ENCODE measurements around the gene CYP3A5. TPM values are rescaled to one million over a fixed set of nuclear protein-coding genes. Genes with fewer than 3 reads are reported as not detected.

The CYP3A5 gene
- total RNA-seq, 2 donors from 2014 or later, result 0.16 to 0.44 TPM

GRCh38 chr7:99622596-99622995 is 57.2 kb downstream of the CYP3A5 start:
- intact Hi-C loops (cut with DNase I), result no loop called here
- ATAC-seq, result no peak
- no peak for DNase-seq

DNA sequence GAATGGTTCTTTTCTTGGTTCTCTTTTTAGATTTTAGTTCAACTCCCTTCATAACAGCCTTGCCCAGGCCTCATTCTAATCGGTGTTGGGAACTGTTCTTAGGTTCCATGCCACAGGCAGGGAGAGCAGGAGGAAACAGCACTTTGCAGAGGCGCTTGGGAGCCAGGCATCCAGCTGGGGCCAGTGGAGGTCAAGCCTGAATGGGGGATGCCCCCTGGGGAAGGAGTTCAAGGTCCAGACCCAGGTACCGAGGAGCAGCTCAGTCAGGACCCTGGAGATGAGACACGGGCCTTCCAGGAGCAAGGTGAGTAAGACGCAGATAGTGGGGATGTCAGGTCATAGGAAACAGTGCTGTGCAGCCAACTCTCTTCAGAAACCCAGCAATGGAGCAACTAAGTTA is 58.5 kb downstream of the CYP3A5 start:
- DNase-seq, result no peak
- no peak for ATAC-seq
- intact Hi-C loops (cut with DNase I), result no loop called here

DNA sequence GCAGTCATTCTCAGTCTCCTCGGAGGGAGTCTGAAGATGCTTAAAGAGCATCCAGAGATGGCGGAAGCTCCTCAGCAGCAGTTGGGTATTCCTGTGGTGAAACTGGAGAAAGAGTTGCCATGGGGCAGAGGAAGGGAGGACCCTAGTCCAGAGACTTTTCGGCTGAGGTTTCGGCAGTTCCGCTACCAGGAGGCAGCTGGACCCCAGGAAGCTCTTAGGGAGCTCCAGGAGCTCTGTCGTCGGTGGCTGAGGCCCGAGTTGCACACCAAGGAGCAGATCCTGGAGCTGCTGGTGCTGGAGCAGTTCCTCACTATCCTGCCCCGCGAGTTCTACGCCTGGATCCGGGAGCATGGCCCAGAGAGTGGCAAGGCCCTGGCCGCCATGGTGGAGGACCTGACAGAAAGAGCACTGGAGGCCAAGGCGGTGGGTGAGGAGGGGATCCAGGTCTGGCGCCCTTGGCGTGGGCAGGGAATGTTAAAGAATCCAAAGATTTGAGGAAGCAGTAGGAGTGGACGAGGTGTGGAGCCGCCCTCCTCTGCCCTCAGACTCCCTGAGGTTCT is 60.1 kb downstream of the CYP3A5 start:
- DNase-seq (no peak), ATAC-seq (no peak)
- intact Hi-C loops (cut with DNase I), result no loop called here

- ATAC-seq, result no peak
- intact Hi-C loops (cut with DNase I), result no loop called here
- DNase-seq, result no peak
Observed at GRCh38 chr7:99618726-99619125, 61.1 kb downstream of the CYP3A5 start.

DNA sequence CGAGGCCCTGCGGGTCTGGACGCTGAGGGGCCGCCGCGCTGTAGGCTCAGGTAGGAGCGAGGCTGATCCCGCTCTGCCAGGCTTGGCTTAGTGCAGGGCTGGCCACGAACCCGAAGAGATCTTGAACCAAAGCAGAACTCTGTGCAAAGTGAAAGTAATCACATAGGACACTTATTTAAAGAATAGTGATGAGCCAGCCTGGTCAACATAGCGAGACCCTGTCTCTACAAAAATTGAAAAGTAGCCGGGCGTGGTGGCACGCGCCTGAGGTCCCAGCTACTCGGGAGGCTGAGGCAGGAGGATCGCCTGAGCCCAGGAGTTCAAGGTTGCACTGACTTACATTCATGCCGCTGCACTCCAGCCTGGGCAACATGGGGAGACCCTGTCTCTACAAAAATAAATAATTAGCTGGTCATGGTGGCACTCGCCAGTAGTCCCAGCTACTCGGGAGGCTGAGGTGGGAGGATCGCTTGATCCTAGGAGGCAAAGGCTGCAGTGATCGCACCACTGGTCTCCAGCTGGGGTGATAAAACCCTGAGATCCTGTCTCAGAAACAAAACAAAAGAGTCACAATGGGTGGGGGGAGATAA is 62.5 kb downstream of the CYP3A5 start:
- intact Hi-C loops (cut with DNase I), result no loop called here
- DNase-seq (no peak), ATAC-seq (no peak)

DNA sequence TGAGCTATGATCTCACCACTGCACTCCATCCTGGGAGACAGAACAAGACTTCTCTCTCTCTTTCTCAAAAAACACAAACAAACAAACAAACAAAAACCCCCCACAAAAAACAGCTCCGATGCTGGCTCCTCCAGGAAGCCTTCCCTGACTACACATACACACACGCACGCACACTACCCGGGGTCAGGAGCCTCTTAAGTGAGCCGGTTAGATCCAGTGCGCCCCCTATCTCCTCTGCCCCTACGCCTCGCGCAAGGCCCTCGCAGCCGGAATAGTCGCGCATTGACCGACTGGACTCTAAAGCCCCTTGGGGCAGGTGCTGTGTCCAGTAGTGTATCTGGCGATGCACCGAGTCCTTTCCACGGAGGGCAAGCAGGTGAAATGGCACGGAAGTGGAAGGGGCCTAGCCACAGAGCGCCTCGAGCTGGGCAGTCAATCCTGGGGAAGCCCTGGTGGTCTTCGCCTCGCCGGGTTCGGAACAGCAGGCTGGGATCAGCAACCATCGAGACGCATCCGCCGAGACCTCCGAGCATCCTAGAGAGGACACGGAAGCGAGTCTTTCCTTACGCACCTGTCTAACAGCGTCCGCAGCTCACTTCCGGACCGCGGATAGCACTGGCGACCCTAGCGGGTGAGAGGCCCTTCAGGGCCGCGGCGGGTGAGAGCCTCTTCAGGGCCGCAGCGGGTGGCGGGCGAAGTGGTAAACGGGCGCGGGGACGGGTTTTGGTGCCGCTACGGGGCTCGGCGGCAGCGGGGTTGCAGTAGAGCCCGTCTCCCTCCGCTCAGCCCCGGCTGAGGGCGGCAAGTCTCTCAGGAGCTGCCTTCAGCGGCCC is 63.2 kb downstream of the CYP3A5 start, which contains the start of gene ZSCAN25:
Gene ZSCAN25 (plus strand): TSS at position 588 of the 833 bp plus-strand sequence. CDS start 2,661 bp downstream, outside the sequence.
- ATAC-seq (peak; percentile 98 to 99), DNase-seq (peak; percentile 91)
- intact Hi-C loops (cut with DNase I), result no loop called here

DNA sequence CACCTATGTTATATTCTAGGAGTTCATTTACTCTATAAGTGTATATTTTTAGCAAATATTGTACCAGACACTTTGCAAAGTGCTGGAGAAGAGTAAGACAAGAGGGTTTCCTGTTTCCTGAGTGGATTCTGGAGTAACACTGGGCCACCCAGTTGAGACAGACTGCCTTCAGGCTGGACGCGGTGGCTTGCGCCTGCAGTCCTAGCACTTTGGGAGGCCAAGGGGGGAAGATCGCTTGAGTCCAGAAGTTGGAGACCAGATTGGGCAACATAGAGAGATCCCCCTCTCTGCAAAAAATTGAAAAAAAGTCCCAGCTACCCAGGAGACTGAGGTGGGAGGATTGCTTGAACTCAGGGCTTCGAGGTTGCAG is 63.8 kb downstream of the CYP3A5 start:
- no peak for ATAC-seq
- intact Hi-C loops (cut with DNase I), result no loop called here
- no peak for DNase-seq

DNA sequence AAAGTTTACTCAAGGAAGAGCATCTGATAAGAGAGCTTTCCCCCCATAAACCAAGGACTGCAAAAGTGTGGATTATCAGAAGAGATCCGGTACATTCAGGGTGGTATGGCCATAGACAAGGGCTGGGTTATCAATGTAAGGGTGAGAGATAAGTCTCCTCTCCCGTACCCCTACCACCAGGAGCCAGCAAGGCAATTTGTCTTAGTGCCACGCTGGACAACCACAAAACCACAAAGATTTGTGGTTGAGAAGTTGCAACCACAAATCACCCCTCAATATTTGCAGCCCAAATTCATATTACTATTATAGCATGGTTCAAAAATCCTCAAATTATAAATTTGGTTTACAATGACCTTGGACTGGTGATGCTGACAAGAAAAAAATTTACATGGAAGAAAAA is 65.3 kb downstream of the CYP3A5 start:
- DNase-seq, result no peak
- ATAC-seq, result no peak
- intact Hi-C loops (cut with DNase I), result no loop called here

- intact Hi-C loops (cut with DNase I), result no loop called here
- DNase-seq (no peak), ATAC-seq (no peak)
Observed at GRCh38 chr7:99607548-99607947, 72.2 kb downstream of the CYP3A5 start.

DNA sequence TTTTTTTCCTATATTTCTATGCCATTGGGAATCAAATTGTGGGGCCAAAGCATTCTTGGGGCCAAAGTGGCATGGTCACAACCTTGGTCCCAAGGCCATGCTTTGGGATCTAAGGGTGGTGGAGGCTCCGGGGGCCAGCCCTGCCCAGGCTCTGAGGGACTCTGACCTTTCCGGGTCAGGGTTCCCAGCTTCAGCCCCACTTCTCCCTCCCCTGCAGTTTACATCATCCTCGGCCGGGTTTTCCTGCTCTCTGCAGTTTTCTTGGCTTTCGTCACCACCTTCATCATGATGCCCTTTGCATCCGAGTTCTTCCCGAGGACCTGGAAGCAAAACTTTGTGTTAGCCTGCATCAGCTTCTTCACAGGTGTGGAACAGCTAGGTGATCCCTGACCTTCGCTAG is 73.3 kb downstream of the CYP3A5 start:
- no peak for ATAC-seq
- intact Hi-C loops (cut with DNase I), result no loop called here

GRCh38 chr7:99605527-99605926 is 74.3 kb downstream of the CYP3A5 start:
- DNase-seq (no peak), ATAC-seq (no peak)
- intact Hi-C loops (cut with DNase I), result no loop called here

More for the DNA sequence above, 73.3 kb downstream of the CYP3A5 start:
- no peak for DNase-seq

DNA sequence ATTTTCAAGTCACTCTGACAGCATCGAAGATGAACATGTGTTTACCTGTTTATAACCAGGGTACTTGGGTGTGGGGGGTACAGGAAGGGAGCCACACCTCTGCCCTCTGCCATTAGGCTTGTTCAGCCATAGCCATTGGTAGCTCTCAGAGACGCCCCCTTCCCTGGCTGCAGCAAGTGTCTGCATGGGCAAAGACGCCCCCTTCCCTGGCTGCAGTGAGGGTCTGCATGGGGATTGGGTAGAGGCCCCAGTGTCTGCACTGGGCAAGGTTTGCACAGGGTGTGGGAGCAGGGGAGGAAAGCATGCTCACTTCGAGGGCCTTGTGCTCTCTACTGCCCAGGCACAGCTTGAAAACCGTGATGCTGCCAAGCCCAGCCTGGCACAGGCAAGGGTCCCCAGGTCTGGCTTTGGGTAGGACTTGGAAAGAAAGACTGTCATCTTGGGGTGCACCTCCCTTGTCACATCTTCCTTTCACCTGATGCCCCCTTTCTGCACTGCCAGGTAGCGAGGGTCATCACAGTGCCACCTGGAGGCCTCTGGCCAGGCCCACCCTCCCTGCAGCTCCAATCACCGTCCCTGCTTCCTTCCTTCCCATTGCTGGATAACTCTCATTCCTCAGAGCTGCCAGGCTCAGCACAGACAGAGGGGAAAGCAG is 78.0 kb downstream of the CYP3A5 start:
- intact Hi-C loops (cut with DNase I), result no loop called here
- ATAC-seq (no peak), DNase-seq (no peak)

DNA sequence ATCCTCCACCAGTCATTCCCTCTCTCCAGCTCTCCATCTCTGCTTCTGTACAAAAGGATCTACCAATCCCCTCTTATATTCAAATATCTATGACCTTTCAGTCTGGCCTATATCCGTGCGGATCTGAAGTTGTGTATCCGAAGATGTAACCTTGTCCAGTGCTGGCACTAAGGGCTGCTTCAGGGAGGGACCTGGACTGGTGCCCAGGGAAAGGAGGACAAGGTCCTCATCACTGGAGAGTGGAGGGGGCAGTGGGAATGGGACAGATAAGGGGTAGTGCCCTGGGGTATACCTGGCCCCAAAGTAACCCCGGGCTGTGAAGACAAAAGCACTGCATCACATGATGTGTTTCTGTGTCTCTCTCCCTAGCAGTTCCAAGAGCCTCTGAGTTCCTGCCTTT is 80.0 kb downstream of the CYP3A5 start:
- DNase-seq (no peak), ATAC-seq (no peak)
- intact Hi-C loops (cut with DNase I), result no loop called here

Other genes starting within 250 kb of the CYP3A5 start
- 1 to 10 TPM; 2.6 to 2.8 TPM for gene PTCD1, start 241.2 kb downstream of the CYP3A5 start, total RNA-seq
- gene CPSF4, start 241.1 kb downstream of the CYP3A5 start, total RNA-seq, result 10 to 100 TPM; 18.2 to 18.8 TPM
- gene ATP5MF, start 213.8 kb downstream of the CYP3A5 start, total RNA-seq, result 100 to 1,000 TPM; 617 to 633 TPM
- 1 to 10 TPM; 2.9 to 3.2 TPM for gene ZNF789, start 207.1 kb downstream of the CYP3A5 start, total RNA-seq
- 10 to 100 TPM; 17.3 to 19.6 TPM for gene ZNF394, start 179.7 kb downstream of the CYP3A5 start, total RNA-seq
- gene ZKSCAN5, start 175.3 kb downstream of the CYP3A5 start, total RNA-seq, result 1 to 10 TPM; 6.1 to 6.3 TPM
- gene FAM200A, start 127.9 kb downstream of the CYP3A5 start, total RNA-seq, result 1 to 10 TPM; 5.4 to 5.6 TPM
- 10 to 100 TPM; 31.5 to 45.1 TPM for gene ZNF655, start 121.4 kb downstream of the CYP3A5 start, total RNA-seq
- gene TMEM225B, start 81.7 kb downstream of the CYP3A5 start, total RNA-seq, result under 1 TPM; 0.18 to 0.50 TPM
- 1 to 10 TPM; 9.4 to 9.7 TPM for gene ZSCAN25, start 63.0 kb downstream of the CYP3A5 start, total RNA-seq
- gene CYP3A7, start 55.2 kb upstream of the CYP3A5 start, total RNA-seq, result not detected
- under 1 TPM; 0.32 to 0.34 TPM for gene CYP3A4, start 104.2 kb upstream of the CYP3A5 start, total RNA-seq
- under 1 TPM in 1 of 2 donors, not detected in 1; 0.16 TPM for gene CYP3A43, start 148.0 kb upstream of the CYP3A5 start, total RNA-seq
- gene OR2AE1, start 197.0 kb upstream of the CYP3A5 start, total RNA-seq, result under 1 TPM in 1 of 2 donors, not detected in 1; 0.24 TPM
- gene TRIM4, start 239.5 kb upstream of the CYP3A5 start, total RNA-seq, result 10 to 100 TPM in 1 of 2 donors, 1 to 10 TPM in 1; 9.6 to 11.1 TPM
- under 1 TPM; 0.37 to 0.59 TPM for gene GJC3, start 249.6 kb upstream of the CYP3A5 start, total RNA-seq